Fibroblast of the aortic adventitia (primary cell): ENCODE measurements around the gene SLC4A5. TPM values are rescaled to one million over a fixed set of nuclear protein-coding genes. Genes with fewer than 3 reads are reported as not detected.

ENCODE experiments used
- DNase-seq: peaks from one replicate; pipeline ENCODE4 v3.0.0-alpha.2; 2010; ENCODE audit warnings: low read depth
- H3K4me3 ChIP-seq: 2 replicates; pipeline ENCODE4 v1.5.1; 2011; ENCODE audit warnings: low read depth, mild to moderate bottlenecking, control low read depth, low read length, moderate library complexity
- CTCF ChIP-seq: IDR thresholded peaks from 2 replicates; pipeline ENCODE4 v1.5.1; 2011; ENCODE audit warnings: mild to moderate bottlenecking, low read length, control low read depth, inconsistent platforms; ENCODE audit not compliant: insufficient read depth
- total RNA-seq: library from RNA; depleted of rRNA; stranded (reverse); fragments of >200 nt; gene quantifications from 2 replicates; pipeline ENCODE4 v1.2.3, GENCODE V29; 2012; ENCODE audit warnings: low replicate concordance

SLC4A5 gene
- total RNA-seq, 1 donor: 0.45 TPM

DNA sequence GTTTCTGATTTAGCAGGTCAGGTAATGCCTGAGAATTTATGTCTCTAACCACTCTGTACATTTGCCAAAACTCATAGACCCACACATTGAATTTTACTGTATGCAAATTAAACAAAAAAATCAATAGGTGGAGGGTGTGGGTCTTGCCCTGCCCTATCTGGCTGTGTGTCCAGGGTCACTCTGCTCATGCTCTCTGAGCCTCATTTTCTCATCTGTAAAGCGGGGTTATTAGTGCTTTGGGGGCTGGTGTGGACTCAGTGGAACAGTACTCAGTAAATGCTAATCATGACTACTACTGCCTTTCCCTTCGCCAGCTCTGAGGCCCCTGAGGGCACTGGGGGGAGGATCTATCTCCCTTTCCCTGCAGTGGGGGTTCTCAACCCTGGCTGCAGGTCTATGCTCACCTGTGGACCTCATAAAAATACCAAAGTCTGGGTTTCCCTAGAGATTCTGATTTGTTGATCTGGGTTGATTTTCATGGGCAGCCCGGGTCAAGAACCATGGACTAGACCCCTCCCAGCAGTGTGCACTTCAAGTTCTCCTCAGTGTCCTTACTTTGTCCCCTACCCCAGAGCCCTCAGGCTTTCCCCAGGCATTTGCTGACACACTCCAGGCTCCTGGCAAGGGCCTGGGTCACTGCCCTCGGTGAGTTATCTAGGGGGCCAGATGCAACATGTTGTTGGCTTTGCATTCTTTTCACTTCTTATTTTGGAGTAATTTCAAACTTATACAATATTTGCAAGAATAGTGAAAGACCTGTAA, 117.3 kb downstream of the SLC4A5 start:
- no peak overlapping the region for H3K4me3 ChIP-seq
- TF ChIP-seq CTCF: no peak
- DNase-seq: no peak

- no peak overlapping the region for H3K4me3 ChIP-seq
- DNase-seq: no peak
- no peak for TF ChIP-seq CTCF
Measured at GRCh38 chr2:74223941-74224770, 119.1 kb downstream of the SLC4A5 start.

- no peak for DNase-seq
- no peak overlapping the region for H3K4me3 ChIP-seq
- no peak for TF ChIP-seq CTCF
Measured at GRCh38 chr2:74222300-74222650, 120.9 kb downstream of the SLC4A5 start.

GRCh38 chr2:74221604-74222299, 121.5 kb downstream of the SLC4A5 start:
- no peak overlapping the region for H3K4me3 ChIP-seq
- TF ChIP-seq CTCF: no peak
- DNase-seq: no peak

- DNase-seq: no peak
- no peak for TF ChIP-seq CTCF
- H3K4me3 ChIP-seq: no peak overlapping the region
Measured at GRCh38 chr2:74221091-74221490, 122.1 kb downstream of the SLC4A5 start.

GRCh38 chr2:74219846-74220486, 123.2 kb downstream of the SLC4A5 start:
- TF ChIP-seq CTCF: no peak
- no peak for DNase-seq
- no peak overlapping the region for H3K4me3 ChIP-seq
